Erythroblast (primary cell): ENCODE measurements around the gene ANKMY2.
"Not testable (repeated sequence)": the region's sequence is repeated elsewhere in the genome, so short reads cannot be mapped to it uniquely, and the experiment has no call there.

Experiments
- DNase-seq, 2 experiments: peaks; one replicate each; lab custom pipeline; 2025; lab: John Stamatoyannopoulos, UW
- GATA1 ChIP-seq: IDR thresholded peaks from 2 replicates; pipeline ENCODE4 v1.6.1; 2011; ENCODE audit warnings: low read depth, mild to moderate bottlenecking, control low read depth, low read length, moderate library complexity
- POLR2A ChIP-seq: IDR thresholded peaks from 2 replicates; pipeline ENCODE4 v1.6.1; 2011; ENCODE audit warnings: mild to moderate bottlenecking, low read length

Gene ANKMY2

DNA sequence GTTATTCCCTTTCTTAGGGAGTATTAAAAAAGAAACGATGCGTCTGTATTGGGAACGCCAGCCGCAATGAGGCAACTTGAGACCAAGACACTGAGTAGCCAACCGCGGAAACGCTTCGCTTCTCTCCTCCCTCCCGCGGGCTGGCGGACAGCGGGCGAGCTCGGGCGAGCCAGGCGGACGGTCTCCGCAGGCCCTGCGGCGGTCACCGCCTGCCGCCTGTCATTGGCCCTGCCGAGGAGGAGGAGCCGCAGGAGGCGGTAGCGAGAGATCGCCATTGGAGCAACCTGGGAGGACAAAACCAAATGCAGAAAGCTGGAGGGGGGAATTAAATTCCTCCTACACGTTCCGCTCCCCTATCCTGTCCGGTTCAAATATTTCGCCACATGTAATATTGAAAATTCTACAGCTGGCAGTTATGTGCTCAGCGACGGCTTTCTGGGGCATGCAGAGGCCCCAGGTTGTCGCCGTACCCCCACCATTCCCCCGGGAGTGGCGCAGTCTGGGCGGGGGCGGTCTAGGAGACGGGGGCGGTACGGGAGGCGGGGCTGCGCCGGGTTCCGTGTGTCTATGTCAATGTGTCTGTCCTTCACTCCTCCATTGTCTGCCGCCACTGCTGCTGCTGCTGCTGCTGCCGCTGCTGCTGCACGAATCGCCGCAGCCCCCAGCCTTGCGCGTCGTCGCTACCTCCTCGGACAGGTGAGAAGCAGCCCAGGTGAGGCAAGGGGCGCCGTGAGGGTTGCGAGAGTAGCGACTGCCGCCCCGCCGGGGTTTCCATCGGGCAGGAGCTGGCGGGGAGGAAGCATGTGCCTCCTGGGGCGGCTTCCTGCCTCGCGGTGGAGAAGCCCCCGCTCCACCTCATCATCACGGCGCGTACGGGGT, at the start of gene ANKMY2, which contains the start of gene BZW2:
Gene ANKMY2 (minus strand): TSS at position 162 of the 879 bp plus-strand sequence. CDS start 181 bp downstream, outside the sequence.
Gene BZW2 (plus strand): TSS at position 589 of the 879 bp plus-strand sequence. CDS start 19,263 bp downstream, outside the sequence.
- peak; percentile 96 to 97 for DNase-seq
- TF ChIP-seq POLR2A = peak; percentile 92
- no peak for TF ChIP-seq GATA1

DNA sequence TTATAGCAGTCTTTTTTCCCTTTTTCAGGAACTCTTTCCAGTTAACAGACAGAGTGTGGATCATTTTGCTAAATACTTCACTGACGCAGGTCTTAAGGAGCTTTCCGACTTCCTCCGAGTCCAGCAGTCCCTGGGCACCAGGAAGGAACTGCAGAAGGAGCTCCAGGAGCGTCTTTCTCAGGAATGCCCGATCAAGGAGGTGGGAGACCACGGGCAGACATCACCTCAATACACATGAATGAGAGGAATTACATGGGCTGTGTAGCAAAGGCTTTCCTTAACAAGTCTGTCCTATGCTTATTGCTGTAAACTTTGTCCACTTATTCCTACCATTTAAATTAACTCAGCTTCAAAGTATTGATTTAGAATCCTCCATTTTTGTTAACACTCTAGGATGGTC, 49.3 kb upstream of the ANKMY2 start:
- TF ChIP-seq GATA1 = no peak
- no peak for TF ChIP-seq POLR2A
- no peak for DNase-seq

GRCh38 chr7:16693601-16694318, 48.2 kb upstream of the ANKMY2 start:
- TF ChIP-seq GATA1 (no peak), POLR2A (no peak)
- DNase-seq = no peak

DNA sequence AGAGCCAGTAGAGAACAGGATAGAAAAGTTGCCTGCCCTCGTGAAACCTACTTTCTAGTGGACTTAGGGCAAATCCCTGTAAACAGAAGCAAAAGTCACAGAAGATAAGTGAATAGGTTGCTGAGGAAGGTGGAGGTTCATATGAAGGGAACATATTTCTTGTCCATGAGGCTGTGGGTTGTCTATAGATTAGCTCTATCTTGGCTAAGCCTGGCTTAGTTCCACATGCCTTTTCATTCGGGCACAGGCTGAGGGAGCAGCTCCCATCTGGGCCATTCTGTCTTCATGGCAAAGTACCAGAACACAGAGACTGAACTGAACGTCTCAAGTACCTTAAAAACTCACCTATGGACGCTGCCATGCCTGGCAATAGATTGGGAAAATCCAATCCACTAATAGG, 45.7 kb upstream of the ANKMY2 start:
- peak; percentile 81 to 90 for DNase-seq
- TF ChIP-seq GATA1 (no peak), POLR2A (no peak)

GRCh38 chr7:16688249-16688648, 42.7 kb upstream of the ANKMY2 start:
- TF ChIP-seq POLR2A = no peak
- no peak for TF ChIP-seq GATA1
- DNase-seq = peak; percentile 57 to 71

DNA sequence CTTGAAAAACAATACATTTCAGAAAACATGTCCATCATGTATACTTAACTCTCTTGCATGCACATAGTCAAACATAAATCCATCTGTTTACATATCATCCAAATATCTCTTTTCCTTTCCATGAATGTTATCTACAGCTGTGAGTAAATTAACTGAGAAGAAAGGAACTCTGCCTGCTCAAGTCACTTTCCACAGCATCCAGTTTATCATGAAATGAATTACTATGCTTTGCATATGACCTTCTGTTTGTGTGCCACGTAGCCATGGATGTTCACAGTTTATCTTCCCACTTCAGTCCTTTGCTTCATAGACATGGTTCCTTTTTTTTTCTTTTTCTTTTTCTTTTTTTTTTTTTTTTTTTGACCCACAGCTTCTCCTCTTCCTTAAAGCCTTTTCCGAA, 40.0 kb upstream of the ANKMY2 start:
- no peak for DNase-seq
- TF ChIP-seq POLR2A (no peak), GATA1 (no peak)

DNA sequence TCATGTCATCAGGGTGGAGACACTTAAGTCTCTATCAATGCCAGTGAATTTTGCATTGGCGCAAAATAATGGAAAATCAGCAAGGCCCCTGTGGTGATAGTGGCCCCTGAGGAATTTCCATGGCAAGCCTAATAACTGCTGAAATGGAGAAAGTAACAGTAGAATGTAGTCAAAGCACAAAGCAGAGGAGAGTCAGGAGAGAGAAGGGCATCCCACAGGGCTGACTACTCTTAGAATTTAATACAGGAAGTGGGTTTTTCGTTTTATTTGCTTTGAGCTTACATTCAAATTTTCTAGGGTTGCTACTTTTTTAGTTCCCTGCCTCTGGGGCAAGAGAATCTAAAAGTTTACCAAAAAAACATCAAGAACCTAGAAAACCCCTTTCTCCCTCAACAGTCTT, 39.4 kb upstream of the ANKMY2 start:
- TF ChIP-seq GATA1 (no peak), POLR2A (no peak)
- DNase-seq = peak; percentile 20 to 35

GRCh38 chr7:16678645-16679566, 33.4 kb upstream of the ANKMY2 start:
- not testable (repeated sequence) for DNase-seq

GRCh38 chr7:16677978-16678494, 32.5 kb upstream of the ANKMY2 start:
- TF ChIP-seq GATA1 (no peak), POLR2A (no peak)
- DNase-seq = no peak

- no peak for DNase-seq
Observed at GRCh38 chr7:16675277-16675676, 29.7 kb upstream of the ANKMY2 start.

DNA sequence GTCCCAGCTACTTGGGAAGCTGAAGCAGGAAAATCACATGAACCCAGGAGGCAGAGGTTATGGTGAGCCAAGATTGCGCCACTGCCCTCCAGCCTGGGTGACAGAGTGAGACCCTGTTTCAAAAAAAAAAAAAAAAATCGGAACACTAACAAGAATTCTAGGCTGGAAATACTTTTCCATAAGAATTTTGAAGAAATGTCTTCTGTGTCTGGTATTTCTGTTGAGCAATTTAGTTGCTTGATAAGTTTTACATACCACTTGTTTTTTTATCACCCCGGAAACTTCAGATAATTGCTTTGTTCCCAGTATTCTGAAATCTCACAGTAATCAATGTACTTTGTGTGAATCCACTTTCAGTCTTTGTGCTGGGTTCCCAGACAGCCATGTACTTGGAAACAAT, 26.3 kb upstream of the ANKMY2 start:
- no peak for DNase-seq

More at GRCh38 chr7:16675277-16675676, 29.7 kb upstream of the ANKMY2 start:
- TF ChIP-seq GATA1 (no peak), POLR2A (no peak)

DNA sequence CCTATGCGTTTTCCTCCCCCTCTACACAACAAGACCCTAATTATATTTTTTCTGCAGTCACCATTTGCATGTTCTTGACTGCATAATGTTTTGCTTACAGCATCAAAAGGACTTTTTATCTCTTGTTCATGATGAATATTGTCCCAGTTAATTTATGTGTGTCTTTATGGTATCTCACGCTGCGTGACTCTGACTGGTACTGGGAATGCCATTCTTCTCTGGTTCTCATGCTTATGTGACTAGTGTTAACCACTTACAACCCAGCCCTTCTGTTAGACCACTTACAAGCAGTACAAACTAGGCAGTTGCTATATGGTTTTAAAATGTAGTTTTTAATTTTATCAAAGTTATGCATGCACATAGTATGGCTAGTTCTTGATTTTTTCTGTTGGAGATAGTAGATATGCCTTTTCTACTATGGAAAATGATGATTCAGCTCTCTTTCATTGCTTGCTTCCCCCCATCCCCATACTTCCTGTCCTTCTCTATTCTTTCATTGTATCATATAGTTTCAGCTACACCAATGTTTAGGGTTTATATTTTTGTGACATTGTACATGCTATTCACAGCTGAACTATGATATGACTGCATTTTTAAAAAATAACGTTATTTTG, 25.3 kb upstream of the ANKMY2 start:
- TF ChIP-seq GATA1 = no peak
- no peak for TF ChIP-seq POLR2A
- DNase-seq = no peak

More for the DNA sequence above, 26.3 kb upstream of the ANKMY2 start:
- TF ChIP-seq GATA1 (no peak), POLR2A (no peak)
